Cardiac muscle cell (in vitro differentiated cells and primary cell): ENCODE results near the gene TTC21B. TPM values are rescaled to one million over a fixed set of nuclear protein-coding genes. Genes with fewer than 3 reads are reported as not detected.
A peak's percentile ranks its signal among the peaks of the same experiment; 100 is the strongest.

Source experiments
- DNase-seq, 2 donors: peaks; one replicate each; pipeline versions ENCODE4 v3.0.0 to v3.0.0-alpha.2; 2010 to 2017; ENCODE audit warnings: low read depth in 1 of 2, low spot score in 1 of 2
- H3K27ac ChIP-seq: fragments of 200-600 bp; sonication (generic); 2 replicates; pipeline ENCODE4 v1.5.1; 2016
- H3K27me3 ChIP-seq: fragments of 200-600 bp; sonication (generic); 2 replicates; pipeline ENCODE4 v1.6.0; 2016; ENCODE audit warnings: control low read depth
- H3K36me3 ChIP-seq: fragments of 200-600 bp; sonication (generic); 2 replicates; pipeline ENCODE4 v1.5.1; 2016; ENCODE audit warnings: control low read depth
- H3K4me1 ChIP-seq: fragments of 200-600 bp; sonication (generic); 2 replicates; pipeline ENCODE4 v1.8.1; 2017; ENCODE audit warnings: low read depth, mild to moderate bottlenecking, mixed run types
- H3K4me3 ChIP-seq: fragments of 200-600 bp; sonication (generic); 2 replicates; pipeline ENCODE4 v1.5.1; 2016; ENCODE audit warnings: mild to moderate bottlenecking
- H3K9me3 ChIP-seq: fragments of 200-600 bp; sonication (generic); 2 replicates; pipeline ENCODE4 v1.5.1; 2017; ENCODE audit warnings: low read depth, mild to moderate bottlenecking, control low read depth
- CTCF ChIP-seq: IDR thresholded peaks from 2 replicates; pipeline ENCODE4 v1.5.1; 2012; ENCODE audit warnings: low read depth, mild to moderate bottlenecking, low read length
- polyA plus RNA-seq: library from polyadenylated mRNA; unstranded; fragments of >200 nt; fragmentation: Nextera tagmentation; extraction: Ambion mirVana; gene quantifications from 2 replicates; pipeline ENCODE4 v1.2.1, GENCODE V29; 2016
- total RNA-seq: library from RNA; depleted of rRNA; stranded (reverse); fragments of >200 nt; gene quantifications from 2 replicates; pipeline ENCODE4 v1.2.3, GENCODE V29; 2016

TTC21B gene
- total and polyA plus RNA-seq, 2 experiments from 2014 or later = 14.0 to 30.1 TPM

GRCh38 chr2:165876712-165877111 lies 76.9 kb downstream of the TTC21B start:
- no peaks in the 10 kb centered on the region for H3K9me3 ChIP-seq
- no peak overlapping the region for H3K4me3 ChIP-seq
- peak in 1 of 2 donors; percentile 40 for DNase-seq
- peaks cover 10% of the 10 kb centered on the region for H3K36me3 ChIP-seq
- TF ChIP-seq CTCF = no peak
- H3K27ac ChIP-seq = no peak overlapping the region
- no peaks in the 10 kb centered on the region for H3K4me1 ChIP-seq
- no peaks in the 10 kb centered on the region for H3K27me3 ChIP-seq

GRCh38 chr2:165876269-165876668 lies 77.3 kb downstream of the TTC21B start:
- H3K36me3 ChIP-seq = peaks cover 10% of the 10 kb centered on the region
- no peak overlapping the region for H3K27ac ChIP-seq
- no peaks in the 10 kb centered on the region for H3K27me3 ChIP-seq
- H3K9me3 ChIP-seq = no peaks in the 10 kb centered on the region
- no peak for DNase-seq
- no peaks in the 10 kb centered on the region for H3K4me1 ChIP-seq
- no peak for TF ChIP-seq CTCF
- no peak overlapping the region for H3K4me3 ChIP-seq

GRCh38 chr2:165874445-165875039 lies 79.0 kb downstream of the TTC21B start:
- peaks cover 6% of the 10 kb centered on the region for H3K4me1 ChIP-seq
- no peaks in the 10 kb centered on the region for H3K9me3 ChIP-seq
- DNase-seq = peak; percentile 65 to 77
- no peak overlapping the region for H3K4me3 ChIP-seq
- peaks cover 2% of the 10 kb centered on the region for H3K36me3 ChIP-seq
- peak; percentile 69 for TF ChIP-seq CTCF
- no peaks in the 10 kb centered on the region for H3K27me3 ChIP-seq
- no peak overlapping the region for H3K27ac ChIP-seq

- TF ChIP-seq CTCF = no peak
- H3K4me1 ChIP-seq = peaks cover 6% of the 10 kb centered on the region
Observed at GRCh38 chr2:165872101-165872791, 81.3 kb downstream of the TTC21B start.

GRCh38 chr2:165871025-165871424 lies 82.6 kb downstream of the TTC21B start:
- peaks cover 2% of the 10 kb centered on the region for H3K36me3 ChIP-seq
- no peak for TF ChIP-seq CTCF
- no peak overlapping the region for H3K4me3 ChIP-seq
- peaks cover 6% of the 10 kb centered on the region for H3K4me1 ChIP-seq
- H3K27ac ChIP-seq = no peak overlapping the region
- H3K9me3 ChIP-seq = no peaks in the 10 kb centered on the region
- H3K27me3 ChIP-seq = no peaks in the 10 kb centered on the region
- no peak for DNase-seq

More at GRCh38 chr2:165872101-165872791, 81.3 kb downstream of the TTC21B start:
- H3K27me3 ChIP-seq = no peaks in the 10 kb centered on the region
- no peak for DNase-seq
- H3K4me3 ChIP-seq = no peak overlapping the region
- H3K36me3 ChIP-seq = peaks cover 2% of the 10 kb centered on the region
- no peaks in the 10 kb centered on the region for H3K9me3 ChIP-seq
- no peak overlapping the region for H3K27ac ChIP-seq
